ENCODE results near the gene ARID1A. TPM values are rescaled to one million over a fixed set of nuclear protein-coding genes. Genes with fewer than 3 reads are reported as not detected.

ARID1A gene
- total RNA-seq, 6 donors from 2014 or later = 61.3 to 102 (median 70.5) TPM

DNA sequence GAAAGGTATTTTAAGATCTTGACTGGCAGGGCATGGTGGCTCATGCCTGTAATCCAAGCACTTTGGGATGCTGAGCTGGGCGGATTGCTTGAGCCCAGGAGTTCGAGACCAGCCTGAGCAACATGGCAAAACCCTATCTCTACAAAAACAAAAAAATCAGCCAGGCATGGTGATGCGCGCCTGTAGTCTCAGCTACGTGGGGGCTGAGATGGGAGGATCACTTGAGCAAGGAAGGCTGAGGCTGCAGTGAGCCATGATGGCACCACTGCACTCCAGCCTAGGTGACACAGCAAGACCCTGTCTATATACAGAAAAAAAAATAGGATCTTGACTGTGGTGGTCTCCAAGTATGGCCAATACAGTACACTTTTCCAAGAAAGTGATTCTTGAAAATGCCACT, 16.0 kb downstream of the ARID1A start:
- H3K4me3 ChIP-seq = no peak overlapping the region
- H3K9me3 ChIP-seq = no peaks in the 10 kb centered on the region
- no peak for ATAC-seq (ENCODE audit: low FRiP score in 2 of 2)
- peak overlapping the region in 1 of 4 donors; percentile 45 for H3K27ac ChIP-seq
- no peak for DNase-seq
- peaks cover 0 to 23% (median 5%) of the 10 kb centered on the region in 4 donors for H3K36me3 ChIP-seq
- H3K27me3 ChIP-seq = no peaks in the 10 kb centered on the region
- no peak for TF ChIP-seq POLR2A (IDR thresholded peaks at IDR 0.05)
- TF ChIP-seq, protein P1, sequence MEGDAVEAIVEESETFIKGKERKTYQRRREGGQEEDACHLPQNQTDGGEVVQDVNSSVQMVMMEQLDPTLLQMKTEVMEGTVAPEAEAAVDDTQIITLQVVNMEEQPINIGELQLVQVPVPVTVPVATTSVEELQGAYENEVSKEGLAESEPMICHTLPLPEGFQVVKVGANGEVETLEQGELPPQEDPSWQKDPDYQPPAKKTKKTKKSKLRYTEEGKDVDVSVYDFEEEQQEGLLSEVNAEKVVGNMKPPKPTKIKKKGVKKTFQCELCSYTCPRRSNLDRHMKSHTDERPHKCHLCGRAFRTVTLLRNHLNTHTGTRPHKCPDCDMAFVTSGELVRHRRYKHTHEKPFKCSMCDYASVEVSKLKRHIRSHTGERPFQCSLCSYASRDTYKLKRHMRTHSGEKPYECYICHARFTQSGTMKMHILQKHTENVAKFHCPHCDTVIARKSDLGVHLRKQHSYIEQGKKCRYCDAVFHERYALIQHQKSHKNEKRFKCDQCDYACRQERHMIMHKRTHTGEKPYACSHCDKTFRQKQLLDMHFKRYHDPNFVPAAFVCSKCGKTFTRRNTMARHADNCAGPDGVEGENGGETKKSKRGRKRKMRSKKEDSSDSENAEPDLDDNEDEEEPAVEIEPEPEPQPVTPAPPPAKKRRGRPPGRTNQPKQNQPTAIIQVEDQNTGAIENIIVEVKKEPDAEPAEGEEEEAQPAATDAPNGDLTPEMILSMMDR (IDR thresholded peaks at IDR 0.05) = no peak
- TF ChIP-seq EP300 (IDR thresholded peaks at IDR 0.05) = no peak
- no peak for TF ChIP-seq POLR2AphosphoS5 (IDR thresholded peaks at IDR 0.05)
- peaks cover 51 to 66% (median 58%) of the 10 kb centered on the region in 4 donors for H3K4me1 ChIP-seq
- 93 to 96% methylated on average over 5 of the region's 5 CpGs for WGBS, 2 donors

GRCh38 chr1:26717017-26717491, 21.2 kb downstream of the ARID1A start:
- DNase-seq (peak in 1 of 2 donors; percentile 49), ATAC-seq (ENCODE audit: low FRiP score in 2 of 2) (peak; percentile 52 to 64)
- H3K4me1 ChIP-seq = peaks cover 75 to 88% (median 78%) of the 10 kb centered on the region in 4 donors

DNA sequence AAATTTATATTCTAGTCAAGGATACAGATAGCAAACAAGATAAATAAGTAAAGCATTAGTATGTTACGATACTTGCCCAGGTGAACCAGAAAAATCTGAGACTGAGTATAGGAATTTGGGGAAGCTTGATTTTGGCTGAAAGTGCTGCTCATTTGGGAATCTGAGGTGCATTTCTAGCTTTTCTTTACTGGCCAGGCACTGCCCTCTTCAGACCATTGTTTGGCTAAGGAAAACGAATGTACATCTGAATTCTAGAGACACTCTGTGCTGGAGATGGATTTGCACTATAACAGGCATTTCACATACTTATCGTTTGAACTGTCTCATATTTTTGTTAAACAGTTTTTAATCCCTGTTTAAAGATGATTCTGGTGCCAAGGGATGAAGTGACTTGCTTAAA, 23.4 kb downstream of the ARID1A start:
- no peaks in the 10 kb centered on the region for H3K9me3 ChIP-seq
- peak overlapping the region in 1 of 4 donors; percentile 44 for H3K27ac ChIP-seq
- no peaks in the 10 kb centered on the region for H3K27me3 ChIP-seq
- DNase-seq = no peak
- TF ChIP-seq POLR2A (IDR thresholded peaks at IDR 0.05) = no peak
- TF ChIP-seq EP300 (IDR thresholded peaks at IDR 0.05) = no peak
- TF ChIP-seq, protein P1 (IDR thresholded peaks at IDR 0.05) = no peak
- no peak for TF ChIP-seq POLR2AphosphoS5 (IDR thresholded peaks at IDR 0.05)
- ATAC-seq (ENCODE audit: low FRiP score in 2 of 2) = no peak
- peaks cover 77 to 91% (median 79%) of the 10 kb centered on the region in 4 donors for H3K4me1 ChIP-seq
- H3K4me3 ChIP-seq = no peak overlapping the region
- WGBS, 2 donors = 36 to 43% methylated on average over 3 of the region's 3 CpGs
- H3K36me3 ChIP-seq = no peaks in the 10 kb centered on the region

More at GRCh38 chr1:26717017-26717491, 21.2 kb downstream of the ARID1A start:
- Histone ChIP-seq H3K27ac (peak overlapping the region in 3 of 4 donors; percentile 30 to 40 (median 32)), H3K27me3 (no peaks in the 10 kb centered on the region), H3K9me3 (no peaks in the 10 kb centered on the region), H3K4me3 (no peak overlapping the region), H3K36me3 (no peaks in the 10 kb centered on the region)
- TF ChIP-seq POLR2AphosphoS5 (IDR thresholded peaks at IDR 0.05) (no peak), EP300 (IDR thresholded peaks at IDR 0.05) (no peak), POLR2A (IDR thresholded peaks at IDR 0.05) (no peak)
- TF ChIP-seq, protein P1 (IDR thresholded peaks at IDR 0.05) = no peak
- 57 to 65% methylated on average over 2 of the region's 2 CpGs for WGBS, 2 donors

- H3K27ac ChIP-seq = no peak overlapping the region
These were observed 26.0 kb downstream of the ARID1A start for GRCh38 chr1:26721669-26722355.

More at GRCh38 chr1:26721669-26722355, 26.0 kb downstream of the ARID1A start:
- ATAC-seq (ENCODE audit: low FRiP score in 2 of 2) (no peak), DNase-seq (no peak)
- Histone ChIP-seq H3K9me3 (no peaks in the 10 kb centered on the region), H3K36me3 (no peaks in the 10 kb centered on the region), H3K4me3 (no peak overlapping the region), H3K27me3 (no peaks in the 10 kb centered on the region), H3K4me1 (peaks cover 80 to 93% (median 91%) of the 10 kb centered on the region in 4 donors)
- no peak for TF ChIP-seq POLR2A (IDR thresholded peaks at IDR 0.05)
- TF ChIP-seq EP300 (IDR thresholded peaks at IDR 0.05) = no peak
- TF ChIP-seq, protein P1 (IDR thresholded peaks at IDR 0.05) = no peak
- TF ChIP-seq POLR2AphosphoS5 (IDR thresholded peaks at IDR 0.05) = no peak
- 96 to 98% methylated on average over 2 of the region's 2 CpGs for WGBS, 2 donors

All from upper lobe of left lung (tissue), 6 donors.